Measurements from ENCODE around the gene CCDC60. TPM values are rescaled to one million over a fixed set of nuclear protein-coding genes. Genes with fewer than 3 reads are reported as not detected.

Gene CCDC60
- total RNA-seq, 5 donors from 2014 or later (not counting 1 experiment from before 2014, with no cell fraction given) = not detected

DNA sequence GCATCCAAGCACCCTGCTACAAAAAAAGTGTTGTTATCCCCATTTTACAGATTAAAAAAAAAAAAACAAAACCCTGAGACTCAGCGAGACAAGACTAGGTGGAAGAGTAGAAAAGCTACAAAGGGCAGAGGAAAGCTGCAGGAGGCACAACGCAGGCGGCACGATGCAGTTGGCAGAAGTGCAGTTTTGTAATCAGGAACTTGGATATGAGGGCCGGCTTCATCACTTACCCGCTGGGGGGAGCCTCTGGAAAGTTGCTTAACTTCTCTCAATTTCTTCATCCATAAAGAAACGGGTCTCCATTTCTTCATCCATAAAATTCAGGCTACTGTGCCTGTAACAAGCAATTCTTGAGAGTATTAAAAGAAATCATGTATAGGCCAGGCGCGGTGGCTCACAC, 33.1 kb upstream of the CCDC60 start:
- Mint-ChIP-seq H3K4me1 (no peaks in the 10 kb centered on the region), H3K27me3 (peaks cover 6 to 12% of the 10 kb centered on the region in 2 donors), H3K27ac (no peak overlapping the region), H3K9me3 (peaks cover 0 to 4% (median 0%) of the 10 kb centered on the region in 3 donors), H3K4me3 (no peak overlapping the region), H3K36me3 (no peaks in the 10 kb centered on the region)
- ATAC-seq (replicated peaks in 1 of 4) = no peak
- WGBS (ENCODE audit: insufficient coverage) = no CpG with 5 or more reads among the region's 9 CpGs
- ChIA-PET POLR2A (no interaction called here), CTCF (no interaction called here)
- Histone ChIP-seq H3K4me1 (ENCODE audit: control insufficient read depth in 1 of 2, extremely low read depth in 1 of 2, insufficient read depth in 2 of 2, low read length in 2 of 2) (no peaks in the 10 kb centered on the region), H3K36me3 (ENCODE audit: control insufficient read depth in 2 of 2, extremely low read depth in 1 of 2, insufficient read depth in 1 of 2, low read length in 1 of 2) (no peaks in the 10 kb centered on the region), H3K27me3 (replicated peaks in 1 of 2; ENCODE audit: control insufficient read depth in 2 of 2, extremely low read depth in 1 of 2, insufficient read depth in 2 of 2, low read length in 1 of 2) (peaks cover 0 to 4% of the 10 kb centered on the region in 2 experiments), H3K9me3 (no peaks in the 10 kb centered on the region), H3K27ac (ENCODE audit: low read length) (no peak overlapping the region), H3K4me3 (ENCODE audit: control insufficient read depth in 1 of 2, extremely low read depth in 1 of 2, low read length in 1 of 2) (no peak overlapping the region)
- no peak for DNase-seq

DNA sequence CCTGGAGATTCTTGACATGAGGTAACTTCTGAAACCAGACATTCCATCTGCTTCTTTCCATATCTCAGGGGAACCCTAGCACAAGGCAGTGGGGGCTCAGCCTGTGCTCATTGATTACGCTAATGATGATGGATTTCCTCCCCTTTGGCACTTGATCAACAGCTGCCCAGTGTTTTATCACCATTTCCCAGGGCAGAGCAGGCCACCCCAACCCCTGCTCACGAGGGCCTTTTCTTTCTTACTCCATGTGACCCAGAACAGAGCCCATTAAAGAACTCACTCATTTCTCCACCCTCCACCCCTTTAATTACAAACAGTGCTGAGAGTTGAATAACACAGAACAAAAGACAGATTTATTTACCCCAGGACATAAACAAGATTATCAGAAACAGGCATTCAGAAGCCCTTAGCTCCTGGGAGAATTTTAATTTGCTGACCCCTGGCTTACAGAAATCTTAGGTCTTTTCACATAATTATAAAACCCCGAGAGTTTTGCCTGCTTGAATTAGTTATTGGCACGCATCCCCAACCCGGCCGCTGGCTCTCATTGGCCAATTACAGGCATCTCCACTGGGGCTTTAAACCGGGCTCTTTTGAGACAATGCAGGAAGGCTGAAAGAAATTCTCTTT, 32.0 kb upstream of the CCDC60 start:
- H3K27me3 Mint-ChIP-seq = peaks cover 6 to 8% of the 10 kb centered on the region in 2 donors
- POLR2A ChIA-PET = no interaction called here
- ATAC-seq (replicated peaks in 1 of 4) = no peak
- peaks cover 0 to 4% (median 0%) of the 10 kb centered on the region in 3 donors for H3K9me3 Mint-ChIP-seq
- no peak overlapping the region for H3K27ac Mint-ChIP-seq
- DNase-seq = no peak
- Histone ChIP-seq H3K36me3 (ENCODE audit: control insufficient read depth in 2 of 2, extremely low read depth in 1 of 2, insufficient read depth in 1 of 2, low read length in 1 of 2) (no peaks in the 10 kb centered on the region), H3K9me3 (no peaks in the 10 kb centered on the region), H3K27me3 (replicated peaks in 1 of 2; ENCODE audit: control insufficient read depth in 2 of 2, extremely low read depth in 1 of 2, insufficient read depth in 2 of 2, low read length in 1 of 2) (peaks cover 0 to 4% of the 10 kb centered on the region in 2 experiments), H3K27ac (ENCODE audit: low read length) (no peak overlapping the region), H3K4me3 (ENCODE audit: control insufficient read depth in 1 of 2, extremely low read depth in 1 of 2, low read length in 1 of 2) (no peak overlapping the region), H3K4me1 (ENCODE audit: control insufficient read depth in 1 of 2, extremely low read depth in 1 of 2, insufficient read depth in 2 of 2, low read length in 2 of 2) (no peaks in the 10 kb centered on the region)
- no peak overlapping the region for H3K4me3 Mint-ChIP-seq
- CTCF ChIA-PET = no interaction called here
- no peaks in the 10 kb centered on the region for H3K4me1 Mint-ChIP-seq
- no peaks in the 10 kb centered on the region for H3K36me3 Mint-ChIP-seq
- WGBS (ENCODE audit: insufficient coverage) = 68% methylated on average over 5 of the region's 7 CpGs

DNA sequence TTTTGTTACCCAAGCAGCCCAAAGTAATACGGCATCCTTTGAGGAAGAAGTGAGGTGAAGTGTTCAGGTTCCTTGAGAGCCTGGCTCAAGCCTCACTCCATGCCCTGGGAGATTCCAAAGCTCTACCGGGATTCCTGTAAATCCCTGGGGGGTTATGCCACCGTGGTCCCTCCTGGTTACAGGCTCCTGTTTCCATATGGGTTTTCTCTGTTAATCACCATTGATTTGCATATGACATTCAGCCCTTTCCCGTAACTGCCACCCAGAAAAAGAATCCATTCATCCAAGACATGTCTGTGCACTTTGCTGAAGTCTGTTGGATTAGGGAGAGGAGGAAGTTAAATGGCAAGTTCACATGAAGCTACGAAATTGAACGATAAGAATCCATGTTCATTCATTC, 27.9 kb upstream of the CCDC60 start:
- H3K9me3 Mint-ChIP-seq = no peaks in the 10 kb centered on the region
- H3K9me3 ChIP-seq = no peaks in the 10 kb centered on the region
- H3K36me3 ChIP-seq (ENCODE audit: control insufficient read depth in 2 of 2, extremely low read depth in 1 of 2, insufficient read depth in 1 of 2, low read length in 1 of 2) = no peaks in the 10 kb centered on the region
- ChIA-PET CTCF (no interaction called here), POLR2A (no interaction called here)
- DNase-seq (no peak), ATAC-seq (replicated peaks in 1 of 4) (no peak)
- peaks cover 0 to 4% of the 10 kb centered on the region in 2 experiments for H3K27me3 ChIP-seq (replicated peaks in 1 of 2; ENCODE audit: control insufficient read depth in 2 of 2, extremely low read depth in 1 of 2, insufficient read depth in 2 of 2, low read length in 1 of 2)
- H3K27ac ChIP-seq (ENCODE audit: low read length) = no peak overlapping the region
- H3K27ac Mint-ChIP-seq = no peak overlapping the region
- H3K36me3 Mint-ChIP-seq = no peaks in the 10 kb centered on the region
- 86% methylated on average over 3 of the region's 6 CpGs for WGBS (ENCODE audit: insufficient coverage)
- H3K27me3 Mint-ChIP-seq = peaks cover 0 to 3% of the 10 kb centered on the region in 2 donors
- no peaks in the 10 kb centered on the region for H3K4me1 ChIP-seq (ENCODE audit: control insufficient read depth in 1 of 2, extremely low read depth in 1 of 2, insufficient read depth in 2 of 2, low read length in 2 of 2)
- no peak overlapping the region for H3K4me3 ChIP-seq (ENCODE audit: control insufficient read depth in 1 of 2, extremely low read depth in 1 of 2, low read length in 1 of 2)
- no peaks in the 10 kb centered on the region for H3K4me1 Mint-ChIP-seq
- H3K4me3 Mint-ChIP-seq = no peak overlapping the region

DNA sequence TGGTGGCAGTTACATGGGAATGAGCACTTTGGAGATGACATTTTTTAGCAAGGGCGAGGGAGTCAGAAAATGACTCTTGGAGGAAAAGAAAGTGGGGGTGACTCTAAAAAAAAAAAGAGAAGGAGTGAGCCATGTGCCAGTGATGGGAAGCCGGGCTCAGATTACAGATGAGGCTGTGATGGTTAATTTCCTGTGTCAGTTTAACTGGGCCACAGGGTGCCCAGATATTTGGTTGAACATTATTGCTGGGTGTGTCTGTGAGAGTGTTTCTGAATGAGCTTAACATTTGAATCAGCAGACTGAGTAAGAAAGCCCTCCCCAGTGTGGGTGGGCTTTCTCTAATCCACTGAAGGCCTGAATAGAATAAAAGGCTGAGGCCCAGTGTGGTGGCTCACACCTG, 26.8 kb upstream of the CCDC60 start:
- Mint-ChIP-seq H3K27ac (no peak overlapping the region), H3K4me3 (no peak overlapping the region), H3K36me3 (no peaks in the 10 kb centered on the region), H3K27me3 (peaks cover 0 to 3% of the 10 kb centered on the region in 2 donors), H3K9me3 (no peaks in the 10 kb centered on the region), H3K4me1 (no peaks in the 10 kb centered on the region)
- no peak for ATAC-seq (replicated peaks in 1 of 4)
- Histone ChIP-seq H3K4me3 (ENCODE audit: control insufficient read depth in 1 of 2, extremely low read depth in 1 of 2, low read length in 1 of 2) (no peak overlapping the region), H3K36me3 (ENCODE audit: control insufficient read depth in 2 of 2, extremely low read depth in 1 of 2, insufficient read depth in 1 of 2, low read length in 1 of 2) (no peaks in the 10 kb centered on the region), H3K27me3 (replicated peaks in 1 of 2; ENCODE audit: control insufficient read depth in 2 of 2, extremely low read depth in 1 of 2, insufficient read depth in 2 of 2, low read length in 1 of 2) (peaks cover 0 to 4% of the 10 kb centered on the region in 2 experiments), H3K27ac (ENCODE audit: low read length) (no peak overlapping the region), H3K4me1 (ENCODE audit: control insufficient read depth in 1 of 2, extremely low read depth in 1 of 2, insufficient read depth in 2 of 2, low read length in 2 of 2) (no peaks in the 10 kb centered on the region), H3K9me3 (no peaks in the 10 kb centered on the region)
- DNase-seq = no peak
- 80% methylated on average over 2 of the region's 2 CpGs for WGBS (ENCODE audit: insufficient coverage)
- ChIA-PET POLR2A (no interaction called here), CTCF (interaction anchor here in 1 of 2 donors (0.7 kb wide), 1 partner anchor 15 kb away, joined by 4 read pairs; no protein-coding TSS in a partner anchor)

DNA sequence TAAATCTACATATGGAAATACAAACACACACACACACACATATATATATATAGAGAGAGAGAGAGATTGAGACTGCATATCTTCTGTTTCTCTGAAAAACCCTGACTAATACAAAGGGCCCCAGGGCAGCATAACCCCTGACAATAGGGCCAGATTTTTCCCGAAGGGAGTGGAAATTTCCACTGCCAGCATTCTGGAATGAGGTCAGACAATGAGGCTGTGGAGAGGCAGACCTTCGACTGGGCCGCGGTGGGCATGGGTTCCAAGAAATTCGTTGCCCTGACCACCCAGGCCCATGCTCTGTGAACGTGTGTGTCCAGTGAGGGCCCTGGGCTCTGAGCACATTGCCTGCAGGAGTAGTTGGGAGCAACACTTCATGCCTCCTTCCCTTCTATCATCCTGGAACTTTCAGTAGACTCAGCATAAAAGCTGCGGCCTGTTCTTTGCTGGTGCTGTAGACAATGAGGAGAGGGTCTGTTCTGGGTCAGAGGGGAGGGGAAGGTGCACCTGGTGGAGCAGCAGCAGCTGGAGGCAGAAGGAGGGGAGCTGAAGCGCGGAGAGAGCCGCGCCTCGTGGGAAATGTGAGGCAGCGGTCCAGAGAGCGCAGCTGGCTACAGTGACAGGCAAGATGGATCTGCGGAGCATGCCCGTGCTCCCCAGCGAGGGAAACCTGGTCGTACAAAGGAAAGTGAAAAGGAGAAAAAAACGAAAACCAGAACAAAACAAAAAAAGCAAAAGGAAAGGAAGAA, 25.6 kb upstream of the CCDC60 start:
- Histone ChIP-seq H3K9me3 (no peaks in the 10 kb centered on the region), H3K36me3 (ENCODE audit: control insufficient read depth in 2 of 2, extremely low read depth in 1 of 2, insufficient read depth in 1 of 2, low read length in 1 of 2) (no peaks in the 10 kb centered on the region), H3K27ac (ENCODE audit: low read length) (no peak overlapping the region), H3K4me3 (ENCODE audit: control insufficient read depth in 1 of 2, extremely low read depth in 1 of 2, low read length in 1 of 2) (no peak overlapping the region), H3K27me3 (replicated peaks in 1 of 2; ENCODE audit: control insufficient read depth in 2 of 2, extremely low read depth in 1 of 2, insufficient read depth in 2 of 2, low read length in 1 of 2) (no peaks in the 10 kb centered on the region), H3K4me1 (ENCODE audit: control insufficient read depth in 1 of 2, extremely low read depth in 1 of 2, insufficient read depth in 2 of 2, low read length in 2 of 2) (no peaks in the 10 kb centered on the region)
- CTCF ChIA-PET = no interaction called here
- H3K36me3 Mint-ChIP-seq = no peaks in the 10 kb centered on the region
- no peaks in the 10 kb centered on the region for H3K9me3 Mint-ChIP-seq
- H3K27ac Mint-ChIP-seq = no peak overlapping the region
- DNase-seq (no peak), ATAC-seq (replicated peaks in 1 of 4) (no peak)
- WGBS (ENCODE audit: insufficient coverage) = 83% methylated on average over 12 of the region's 19 CpGs
- H3K4me1 Mint-ChIP-seq = no peaks in the 10 kb centered on the region
- H3K27me3 Mint-ChIP-seq = no peaks in the 10 kb centered on the region
- POLR2A ChIA-PET = no interaction called here
- no peak overlapping the region for H3K4me3 Mint-ChIP-seq

DNA sequence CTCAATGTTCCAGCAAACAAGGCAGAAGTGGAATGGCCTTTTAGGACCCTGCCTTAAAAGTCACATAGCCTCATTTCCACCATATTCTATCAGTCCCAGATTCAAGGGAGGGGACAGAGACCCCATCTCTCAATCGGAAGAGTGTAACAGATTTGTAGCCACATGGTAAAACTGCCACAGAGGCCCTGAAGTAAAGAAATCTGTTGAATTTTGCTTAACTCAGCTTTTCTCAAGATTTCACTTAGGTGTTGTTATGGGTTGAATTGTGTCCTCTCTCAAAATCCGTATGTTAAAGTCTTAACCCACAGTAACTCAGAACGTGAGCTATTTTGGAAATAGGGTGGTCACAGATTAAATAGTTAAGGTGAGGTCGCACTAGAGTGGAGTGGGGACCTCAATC, 22.7 kb upstream of the CCDC60 start:
- ChIA-PET CTCF (interaction anchor here in 1 of 2 donors (0.7 kb wide), 1 partner anchor 19 kb away, joined by 3 read pairs; no protein-coding TSS in a partner anchor), POLR2A (no interaction called here)
- Mint-ChIP-seq H3K4me1 (no peaks in the 10 kb centered on the region), H3K36me3 (no peaks in the 10 kb centered on the region), H3K4me3 (no peak overlapping the region), H3K27me3 (peaks cover 0 to 2% of the 10 kb centered on the region in 2 donors), H3K27ac (no peak overlapping the region), H3K9me3 (no peaks in the 10 kb centered on the region)
- Histone ChIP-seq H3K27me3 (replicated peaks in 1 of 2; ENCODE audit: control insufficient read depth in 2 of 2, extremely low read depth in 1 of 2, insufficient read depth in 2 of 2, low read length in 1 of 2) (no peaks in the 10 kb centered on the region), H3K4me1 (ENCODE audit: control insufficient read depth in 1 of 2, extremely low read depth in 1 of 2, insufficient read depth in 2 of 2, low read length in 2 of 2) (no peaks in the 10 kb centered on the region), H3K9me3 (no peaks in the 10 kb centered on the region), H3K36me3 (ENCODE audit: control insufficient read depth in 2 of 2, extremely low read depth in 1 of 2, insufficient read depth in 1 of 2, low read length in 1 of 2) (no peaks in the 10 kb centered on the region), H3K4me3 (ENCODE audit: control insufficient read depth in 1 of 2, extremely low read depth in 1 of 2, low read length in 1 of 2) (no peak overlapping the region), H3K27ac (ENCODE audit: low read length) (no peak overlapping the region)
- DNase-seq = no peak
- WGBS (ENCODE audit: insufficient coverage) = no CpG with 5 or more reads among the region's 4 CpGs
- no peak for ATAC-seq (replicated peaks in 1 of 4)
